ENCODE results near the gene ST8SIA6. TPM values are rescaled to one million over a fixed set of nuclear protein-coding genes. Genes with fewer than 3 reads are reported as not detected.

ST8SIA6 gene
- total RNA-seq, 1 experiment from 2014 or later = 1.3 TPM

DNA sequence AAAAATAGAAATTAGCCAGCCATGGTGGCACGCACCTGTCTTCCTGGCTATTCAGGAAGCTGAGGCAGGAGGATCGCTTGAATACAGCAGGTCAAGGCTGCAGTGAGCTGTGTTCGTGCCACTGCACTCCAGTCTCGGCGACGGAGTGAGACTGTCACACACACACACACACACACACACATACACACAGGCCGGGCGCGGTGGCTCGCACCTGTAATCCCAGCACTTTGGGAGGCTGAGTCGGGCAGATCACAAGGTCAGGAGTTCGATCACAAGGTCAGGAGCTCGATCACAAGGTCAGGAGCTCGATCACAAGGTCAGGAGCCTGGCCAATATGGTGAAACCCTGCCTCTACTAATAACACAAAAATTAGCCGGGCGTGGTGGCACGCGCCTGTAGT is 68.4 kb downstream of the ST8SIA6 start:
- RAD21 ChIA-PET (ENCODE audit: low non-redundant PET in 1 of 2, low total read pairs in 2 of 2, uncharacterized antibody in 2 of 2, unreplicated experiment in 2 of 2) = no interaction called here
- POLR2A ChIA-PET = no interaction called here
- H3K36me3 ChIP-seq (ENCODE audit: control insufficient read depth in 1 of 2, insufficient read depth in 2 of 2, low read length in 2 of 2) = no peaks in the 10 kb centered on the region
- no TSS peak for BruUV-seq (replicated peaks)
- no peaks in the 10 kb centered on the region for H3K27me3 ChIP-seq (ENCODE audit: insufficient read depth, low read length)
- H3K4me2 ChIP-seq (ENCODE audit: low read length) = no peak overlapping the region
- no peaks in the 10 kb centered on the region for H3K9me3 ChIP-seq (ENCODE audit: control insufficient read depth in 1 of 2, insufficient read depth in 1 of 2, low read depth in 1 of 2, low read length in 2 of 2)
- CTCF ChIA-PET = interaction anchor here (1.8 kb wide), 1 partner anchor 10 kb away, joined by 4 read pairs; no protein-coding TSS in a partner anchor
- no peaks in the 10 kb centered on the region for H3K9me2 ChIP-seq (ENCODE audit: insufficient read depth)
- no peak overlapping the region for H3K9ac ChIP-seq (ENCODE audit: low read length)
- H4K20me1 ChIP-seq (ENCODE audit: insufficient read depth) = no peaks in the 10 kb centered on the region
- ATAC-seq (no peak), DNase-seq (ENCODE audit: low read depth, low spot score) (no peak)
- H3K27ac ChIP-seq (ENCODE audit: low read depth, low read length) = no peak overlapping the region
- no peaks in the 10 kb centered on the region for H3K79me2 ChIP-seq (ENCODE audit: insufficient read depth, low read length)
- intact Hi-C loops (cut with micrococcal nuclease) = no loop called here
- H2AFZ ChIP-seq (ENCODE audit: low read depth, low read length, poor library complexity, severe bottlenecking) = no peak overlapping the region
- no peak for TF ChIP-seq TCF7L2 (IDR thresholded peaks at IDR 0.05; ENCODE audit: borderline replicate concordance, extremely low read depth, insufficient read depth, insufficient read length)
- no peak for TF ChIP-seq CBX3 (IDR thresholded peaks at IDR 0.05; ENCODE audit: low read depth)
- no peak for TF ChIP-seq CEBPB (IDR thresholded peaks at IDR 0.05; ENCODE audit: low read depth)
- TF ChIP-seq MAX (IDR thresholded peaks at IDR 0.05) = no peak
- TF ChIP-seq FOSL1 (IDR thresholded peaks at IDR 0.05; ENCODE audit: low read depth) = no peak
- no peak for TF ChIP-seq ELF1 (IDR thresholded peaks at IDR 0.05; ENCODE audit: borderline replicate concordance, low read depth)
- no peak for TF ChIP-seq EGR1 (IDR thresholded peaks at IDR 0.05; ENCODE audit: low read depth)
- no peak for TF ChIP-seq YY1 (IDR thresholded peaks at IDR 0.05; ENCODE audit: extremely low read depth, insufficient replicate concordance, low read depth, low read length)
- no peak for TF ChIP-seq SRF (IDR thresholded peaks at IDR 0.05; ENCODE audit: low read depth)
- no peak overlapping the region for H3K4me3 ChIP-seq (replicated peaks in 1 of 2; ENCODE audit: low read depth in 1 of 2, low read length in 2 of 2)
- H3K4me1 ChIP-seq (ENCODE audit: control insufficient read depth in 1 of 2, insufficient read depth in 2 of 2, low read length in 2 of 2) = peaks cover 6 to 7% of the 10 kb centered on the region in 2 experiments; a peak in 2 of 4 replicates

- CTCF ChIA-PET = interaction anchor here (1.2 to 1.8 kb wide), 2 partner anchors 9 to 24 kb away, joined by 3 to 4 read pairs; no protein-coding TSS in a partner anchor
- intact Hi-C loops (cut with micrococcal nuclease) = no loop called here
- TF ChIP-seq ATF3 (IDR thresholded peaks at IDR 0.05) = no peak
- no peak for TF ChIP-seq MAX (IDR thresholded peaks at IDR 0.05)
- TF ChIP-seq SIN3A (IDR thresholded peaks at IDR 0.05; ENCODE audit: low read depth) = no peak
- TF ChIP-seq CEBPB (IDR thresholded peaks at IDR 0.05; ENCODE audit: low read depth) = no peak
- TF ChIP-seq, protein P1, sequence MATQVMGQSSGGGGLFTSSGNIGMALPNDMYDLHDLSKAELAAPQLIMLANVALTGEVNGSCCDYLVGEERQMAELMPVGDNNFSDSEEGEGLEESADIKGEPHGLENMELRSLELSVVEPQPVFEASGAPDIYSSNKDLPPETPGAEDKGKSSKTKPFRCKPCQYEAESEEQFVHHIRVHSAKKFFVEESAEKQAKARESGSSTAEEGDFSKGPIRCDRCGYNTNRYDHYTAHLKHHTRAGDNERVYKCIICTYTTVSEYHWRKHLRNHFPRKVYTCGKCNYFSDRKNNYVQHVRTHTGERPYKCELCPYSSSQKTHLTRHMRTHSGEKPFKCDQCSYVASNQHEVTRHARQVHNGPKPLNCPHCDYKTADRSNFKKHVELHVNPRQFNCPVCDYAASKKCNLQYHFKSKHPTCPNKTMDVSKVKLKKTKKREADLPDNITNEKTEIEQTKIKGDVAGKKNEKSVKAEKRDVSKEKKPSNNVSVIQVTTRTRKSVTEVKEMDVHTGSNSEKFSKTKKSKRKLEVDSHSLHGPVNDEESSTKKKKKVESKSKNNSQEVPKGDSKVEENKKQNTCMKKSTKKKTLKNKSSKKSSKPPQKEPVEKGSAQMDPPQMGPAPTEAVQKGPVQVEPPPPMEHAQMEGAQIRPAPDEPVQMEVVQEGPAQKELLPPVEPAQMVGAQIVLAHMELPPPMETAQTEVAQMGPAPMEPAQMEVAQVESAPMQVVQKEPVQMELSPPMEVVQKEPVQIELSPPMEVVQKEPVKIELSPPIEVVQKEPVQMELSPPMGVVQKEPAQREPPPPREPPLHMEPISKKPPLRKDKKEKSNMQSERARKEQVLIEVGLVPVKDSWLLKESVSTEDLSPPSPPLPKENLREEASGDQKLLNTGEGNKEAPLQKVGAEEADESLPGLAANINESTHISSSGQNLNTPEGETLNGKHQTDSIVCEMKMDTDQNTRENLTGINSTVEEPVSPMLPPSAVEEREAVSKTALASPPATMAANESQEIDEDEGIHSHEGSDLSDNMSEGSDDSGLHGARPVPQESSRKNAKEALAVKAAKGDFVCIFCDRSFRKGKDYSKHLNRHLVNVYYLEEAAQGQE (IDR thresholded peaks at IDR 0.05; ENCODE audit: low read depth) = no peak
- TF ChIP-seq TCF7L2 (IDR thresholded peaks at IDR 0.05; ENCODE audit: borderline replicate concordance, extremely low read depth, insufficient read depth, insufficient read length) = no peak
- TF ChIP-seq ZBTB33 (IDR thresholded peaks at IDR 0.05; ENCODE audit: extremely low read depth, insufficient replicate concordance, low read length) = no peak
- no peak for TF ChIP-seq ZNF274 (IDR thresholded peaks at IDR 0.05; ENCODE audit: low read depth, low read length)
These were observed 69.3 kb downstream of the ST8SIA6 start for GRCh38 chr10:17385066-17385465.

More at GRCh38 chr10:17385066-17385465, 69.3 kb downstream of the ST8SIA6 start:
- BruUV-seq (replicated peaks) = no TSS peak
- no peaks in the 10 kb centered on the region for H4K20me1 ChIP-seq (ENCODE audit: insufficient read depth)
- DNase-seq (ENCODE audit: low read depth, low spot score) (no peak), ATAC-seq (no peak)
- H3K9ac ChIP-seq (ENCODE audit: low read length) = no peak overlapping the region
- ChIA-PET POLR2A (no interaction called here), RAD21 (ENCODE audit: low non-redundant PET in 1 of 2, low total read pairs in 2 of 2, uncharacterized antibody in 2 of 2, unreplicated experiment in 2 of 2) (no interaction called here)
- H3K4me1 ChIP-seq (ENCODE audit: control insufficient read depth in 1 of 2, insufficient read depth in 2 of 2, low read length in 2 of 2) = peaks cover 6 to 7% of the 10 kb centered on the region in 2 experiments; a peak in 2 of 4 replicates
- H3K4me3 ChIP-seq (replicated peaks in 1 of 2; ENCODE audit: low read depth in 1 of 2, low read length in 2 of 2) = no peak overlapping the region
- H3K79me2 ChIP-seq (ENCODE audit: insufficient read depth, low read length) = no peaks in the 10 kb centered on the region
- H3K27me3 ChIP-seq (ENCODE audit: insufficient read depth, low read length) = no peaks in the 10 kb centered on the region
- H3K9me3 ChIP-seq (ENCODE audit: control insufficient read depth in 1 of 2, insufficient read depth in 1 of 2, low read depth in 1 of 2, low read length in 2 of 2) = no peaks in the 10 kb centered on the region
- H3K9me2 ChIP-seq (ENCODE audit: insufficient read depth) = no peaks in the 10 kb centered on the region
- H2AFZ ChIP-seq (ENCODE audit: low read depth, low read length, poor library complexity, severe bottlenecking) = no peak overlapping the region
- no peak overlapping the region for H3K4me2 ChIP-seq (ENCODE audit: low read length)
- H3K36me3 ChIP-seq (ENCODE audit: control insufficient read depth in 1 of 2, insufficient read depth in 2 of 2, low read length in 2 of 2) = no peaks in the 10 kb centered on the region
- no peak overlapping the region for H3K27ac ChIP-seq (ENCODE audit: low read depth, low read length)

Measured in HCT116 (cell line).